Coronary artery (tissue), 2 donors: ENCODE measurements around the gene MAP3K14.

Experiments used
- DNase-seq: peaks from one replicate; pipeline ENCODE4 v3.0.0-alpha.2; 2017; ENCODE audit warnings: low spot score
- H3K27ac ChIP-seq, 2 donors: fragments of 200-600 bp; sonication (generic); one replicate each; pipeline ENCODE4 v1.5.1; 2016 to 2019
- H3K4me3 ChIP-seq: fragments of 200-600 bp; sonication (generic); 2 replicates; pipeline ENCODE4 v1.5.1; 2016; ENCODE audit warnings: mild to moderate bottlenecking, moderate library complexity
- TF ChIP-seq, protein P1 (sequence below): fragments of 200-600 bp; sonication (generic); IDR thresholded peaks from one replicate; pipeline ENCODE4 v1.5.1; 2019; ENCODE audit warnings: antibody characterized with exemption

Gene MAP3K14

DNA sequence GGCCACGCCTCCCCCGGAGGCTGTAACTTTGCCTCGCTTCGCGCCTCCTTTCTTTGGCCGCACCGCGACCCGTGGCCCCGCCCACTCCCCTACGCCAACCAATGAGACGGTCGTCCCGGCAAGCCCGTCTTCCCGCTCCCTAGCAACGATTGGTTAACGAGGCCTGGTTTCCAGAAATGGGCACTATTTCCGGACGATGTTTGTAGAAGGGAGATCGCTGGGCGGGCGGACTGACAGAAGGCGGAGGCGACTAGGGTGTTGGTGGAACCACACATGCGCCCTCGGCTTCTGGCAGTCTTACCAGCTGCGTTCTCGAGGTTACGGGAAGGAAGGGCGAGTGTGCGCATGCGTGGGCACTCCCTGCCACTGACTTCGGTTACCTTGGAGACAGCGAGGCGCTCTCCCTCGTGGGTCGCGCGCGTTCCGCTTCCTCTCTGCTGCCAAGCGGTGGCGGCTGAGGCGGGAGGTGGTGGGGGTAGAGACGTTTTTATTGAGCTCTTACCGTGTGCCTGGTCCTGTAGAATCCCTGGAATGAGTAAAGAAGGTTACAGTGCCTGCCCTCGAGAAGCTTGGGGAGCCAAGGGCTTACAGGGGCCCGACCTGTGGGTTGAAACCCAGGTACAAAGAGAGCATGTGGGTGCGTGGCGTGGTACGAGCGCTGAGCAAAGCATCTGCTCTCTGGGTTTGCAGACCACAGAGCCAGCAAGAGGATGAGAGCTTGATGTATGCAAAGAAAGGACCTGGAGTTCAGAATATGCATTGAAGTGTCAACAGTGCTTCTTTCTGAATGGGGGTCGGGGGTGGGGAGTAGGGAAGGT lies 500 bp upstream of the MAP3K14 start:
- Histone ChIP-seq H3K4me3 (peak overlapping the region; percentile 85), H3K27ac (peak overlapping the region; percentile 94 to 97)
- TF ChIP-seq, protein P1, sequence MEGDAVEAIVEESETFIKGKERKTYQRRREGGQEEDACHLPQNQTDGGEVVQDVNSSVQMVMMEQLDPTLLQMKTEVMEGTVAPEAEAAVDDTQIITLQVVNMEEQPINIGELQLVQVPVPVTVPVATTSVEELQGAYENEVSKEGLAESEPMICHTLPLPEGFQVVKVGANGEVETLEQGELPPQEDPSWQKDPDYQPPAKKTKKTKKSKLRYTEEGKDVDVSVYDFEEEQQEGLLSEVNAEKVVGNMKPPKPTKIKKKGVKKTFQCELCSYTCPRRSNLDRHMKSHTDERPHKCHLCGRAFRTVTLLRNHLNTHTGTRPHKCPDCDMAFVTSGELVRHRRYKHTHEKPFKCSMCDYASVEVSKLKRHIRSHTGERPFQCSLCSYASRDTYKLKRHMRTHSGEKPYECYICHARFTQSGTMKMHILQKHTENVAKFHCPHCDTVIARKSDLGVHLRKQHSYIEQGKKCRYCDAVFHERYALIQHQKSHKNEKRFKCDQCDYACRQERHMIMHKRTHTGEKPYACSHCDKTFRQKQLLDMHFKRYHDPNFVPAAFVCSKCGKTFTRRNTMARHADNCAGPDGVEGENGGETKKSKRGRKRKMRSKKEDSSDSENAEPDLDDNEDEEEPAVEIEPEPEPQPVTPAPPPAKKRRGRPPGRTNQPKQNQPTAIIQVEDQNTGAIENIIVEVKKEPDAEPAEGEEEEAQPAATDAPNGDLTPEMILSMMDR, result no peak
- peak; percentile 100 for DNase-seq

- peak overlapping the region; percentile 94 to 97 for H3K27ac ChIP-seq
- DNase-seq, result no peak
- peak overlapping the region; percentile 85 for H3K4me3 ChIP-seq
- TF ChIP-seq, protein P1, result no peak
Observed at GRCh38 chr17:45315648-45316433, 979 bp downstream of the MAP3K14 start.

- H3K4me3 ChIP-seq, result peak overlapping the region; percentile 85
- TF ChIP-seq, protein P1, result no peak
- H3K27ac ChIP-seq, result peak overlapping the region; percentile 5 to 78
- no peak for DNase-seq
Observed at GRCh38 chr17:45314741-45315647, 1.8 kb downstream of the MAP3K14 start.

- no peak for DNase-seq
Observed at GRCh38 chr17:45313996-45314740, 2.7 kb downstream of the MAP3K14 start.

DNA sequence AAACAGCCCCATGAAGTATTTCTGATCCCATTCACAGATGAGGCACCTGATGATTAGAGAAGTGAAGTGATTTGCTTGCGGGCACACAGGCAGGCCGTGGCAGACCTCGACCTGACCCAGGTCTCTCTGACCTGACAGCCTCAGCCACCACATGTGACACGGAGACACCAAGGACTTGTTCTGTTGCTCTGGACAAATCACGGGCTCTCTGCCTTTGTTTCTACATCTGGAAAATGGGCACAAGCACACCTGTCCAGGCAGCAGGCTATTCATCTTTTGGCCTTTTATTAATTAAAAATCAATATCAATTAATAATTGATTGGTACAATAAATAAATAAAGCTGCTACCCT lies 3.4 kb downstream of the MAP3K14 start:
- TF ChIP-seq, protein P1, result no peak
- DNase-seq, result no peak
- Histone ChIP-seq H3K27ac (peak overlapping the region; percentile 56 to 78), H3K4me3 (no peak overlapping the region)

More at GRCh38 chr17:45313996-45314740, 2.7 kb downstream of the MAP3K14 start:
- Histone ChIP-seq H3K27ac (peak overlapping the region in 1 of 2 donors; percentile 78), H3K4me3 (no peak overlapping the region)
- TF ChIP-seq, protein P1, result no peak
